B cell (primary cell): ENCODE results near the gene CYP2S1. TPM values are rescaled to one million over a fixed set of nuclear protein-coding genes. Genes with fewer than 3 reads are reported as not detected.
"Not testable (repeated sequence)": the region's sequence is repeated elsewhere in the genome, so short reads cannot be mapped to it uniquely, and the experiment has no call there.

Experiments used
- ATAC-seq: fragments of 200-7000 bp; cut with Tn5 transposase; one replicate; pipeline ENCODE4 v1.10.0; 2021; ENCODE audit warnings: low read depth, mild to moderate bottlenecking, moderate number of reproducible peaks, moderate library complexity
- CTCF ChIA-PET: fragments of 350-600 bp; sonication (Branson Sonifier 250); formaldehyde crosslinking; loops from one replicate; lab custom pipeline; 2021; ENCODE audit warnings: antibody characterized with exemption, inconsistent platforms; lab: Charles Lee
- POLR2A ChIA-PET: fragments of 350-600 bp; sonication (Branson Sonifier 250); formaldehyde crosslinking; loops from one replicate; lab custom pipeline; 2021; ENCODE audit warnings: antibody characterized with exemption; lab: Charles Lee
- DNase-seq: peaks from one replicate; pipeline ENCODE4 v3.0.0; 2013
- H2AFZ ChIP-seq: 2 replicates; pipeline ENCODE4 v1.6.1; 2012; ENCODE audit warnings: mild to moderate bottlenecking, low read depth, low read length; ENCODE audit not compliant: insufficient read depth, poor library complexity, severe bottlenecking
- H3K27ac ChIP-seq, 2 donors: 1 replicate in 1 of 2; 2 replicates in 1 of 2; pipeline ENCODE4 v1.5.1; 2012 to 2013; ENCODE audit warnings: low read length in 2 of 2, mild to moderate bottlenecking in 2 of 2, moderate library complexity in 1 of 2
- H3K27me3 ChIP-seq, 4 experiments: fragments of 200-600 bp in 1 of 4; sonication (generic) in 1 of 4; replicated peaks in 1 of 4; 1 replicate in 2 of 4; 2 replicates in 2 of 4; pipeline versions ENCODE4 v1.6.1 to v1.7.0; 2013 to 2016; ENCODE audit warnings: low read length in 3 of 4, mild to moderate bottlenecking in 2 of 4, mixed read lengths in 1 of 4, moderate library complexity in 1 of 4; ENCODE audit not compliant: insufficient read depth in 4 of 4, control insufficient read depth in 3 of 4; ENCODE audit errors: control extremely low read depth in 1 of 4
- H3K36me3 ChIP-seq, 2 experiments: replicated peaks in 1 of 2; 1 replicate in 1 of 2; 2 replicates in 1 of 2; pipeline versions ENCODE4 v1.6.1 to v1.7.1; 2013; ENCODE audit warnings: low read length in 1 of 2; ENCODE audit not compliant: insufficient read depth in 2 of 2, control insufficient read depth in 1 of 2; ENCODE audit errors: control extremely low read depth in 1 of 2, extremely low read depth in 1 of 2
- H3K4me1 ChIP-seq, 2 donors: fragments of 200-600 bp in 1 of 2; sonication (generic) in 1 of 2; 1 replicate in 1 of 2; 2 replicates in 1 of 2; pipeline versions ENCODE4 v1.5.1 to v1.6.1; 2013 to 2017; ENCODE audit warnings: low read length in 2 of 2; ENCODE audit not compliant: control insufficient read depth in 2 of 2, insufficient read depth in 2 of 2
- H3K4me2 ChIP-seq: replicated peaks from 2 replicates; pipeline ENCODE3; 2012; ENCODE audit warnings: mild to moderate bottlenecking, low read depth, low read length; ENCODE audit not compliant: poor library complexity, severe bottlenecking
- H3K4me3 ChIP-seq, 5 experiments: fragments of 200-600 bp in 1 of 5; sonication (generic) in 1 of 5; 1 replicate in 3 of 5; 2 replicates in 2 of 5; pipeline versions ENCODE4 v1.5.1 to v1.7.0; 2011 to 2016; ENCODE audit warnings: low read length in 4 of 5, mild to moderate bottlenecking in 4 of 5, low read depth in 2 of 5, control low read depth in 1 of 5, moderate library complexity in 1 of 5; ENCODE audit not compliant: insufficient read depth in 1 of 5; ENCODE audit errors: control extremely low read depth in 1 of 5, extremely low read depth in 1 of 5
- H3K79me2 ChIP-seq: fragments of 200-600 bp; sonication (generic); one replicate; pipeline ENCODE4 v1.6.0; 2016; ENCODE audit warnings: low read length; ENCODE audit not compliant: control insufficient read depth, insufficient read depth
- H3K9ac ChIP-seq: fragments of 200-600 bp; sonication (generic); 2 replicates; pipeline ENCODE4 v1.6.1; 2017; ENCODE audit warnings: mild to moderate bottlenecking, low read length, moderate library complexity
- H3K9me3 ChIP-seq, 3 donors: one replicate each; pipeline versions ENCODE4 v1.6.1 to v1.7.1; 2013; ENCODE audit warnings: low read length in 2 of 3; ENCODE audit not compliant: control insufficient read depth in 2 of 3, insufficient read depth in 1 of 3; ENCODE audit errors: control extremely low read depth in 1 of 3
- H4K20me1 ChIP-seq: 2 replicates; pipeline ENCODE4 v1.6.0; 2012; ENCODE audit warnings: mild to moderate bottlenecking, low read length; ENCODE audit not compliant: insufficient read depth, control insufficient read depth, poor library complexity, severe bottlenecking
- H3K27ac Mint-ChIP-seq: one replicate; pipeline ENCODE4 v1.8.0; 2021; ENCODE audit warnings: mixed read lengths
- H3K27me3 Mint-ChIP-seq: one replicate; pipeline ENCODE4 v1.8.0; 2021; ENCODE audit warnings: mixed read lengths
- H3K4me1 Mint-ChIP-seq: one replicate; pipeline ENCODE4 v1.8.0; 2021; ENCODE audit warnings: mixed read lengths
- H3K4me3 Mint-ChIP-seq: one replicate; pipeline ENCODE4 v1.8.0; 2021; ENCODE audit warnings: mixed read lengths
- H3K9me3 Mint-ChIP-seq: one replicate; pipeline ENCODE4 v1.8.0; 2022; ENCODE audit warnings: mixed read lengths; ENCODE audit not compliant: insufficient read depth
- CTCF ChIP-seq: fragments of 200-600 bp; IDR thresholded peaks from one replicate; pipeline ENCODE4 v1.8.0; 2022; ENCODE audit warnings: antibody characterized with exemption, mild to moderate bottlenecking
- EZH2 ChIP-seq: IDR thresholded peaks from 2 replicates; pipeline ENCODE4 v1.6.1; 2012; ENCODE audit warnings: borderline replicate concordance, low read depth, mild to moderate bottlenecking, moderate library complexity, low read length; ENCODE audit not compliant: insufficient read depth, poor library complexity, severe bottlenecking
- WGBS: methylation state at CpG from one replicate; pipeline ENCODE4 v1.1.5; 2013; ENCODE audit warnings: missing lambda C conversion rate; ENCODE audit not compliant: insufficient coverage; 5-methylcytosine and 5-hydroxymethylcytosine counted together
- intact Hi-C: fragments of 100-400 bp; cut with micrococcal nuclease; formaldehyde crosslinking; loops from one replicate; pipeline ENCODE4 v1.10.0; 2022
- polyA plus RNA-seq: library from polyadenylated mRNA; depleted of rRNA; stranded (reverse); fragments of >200 nt; gene quantifications from 2 replicates; pipeline ENCODE4 v1.2.3, GENCODE V29; 2012
- total RNA-seq, 2 donors: library from RNA; stranded (reverse); fragments of 120-200 nt in 1 of 2; gene quantifications; 1 replicate in 1 of 2; 2 replicates in 1 of 2; pipeline versions ENCODE4 v1.2.3 to v1.2.4, GENCODE V29; 2013 to 2022

CYP2S1 gene
- total and polyA plus RNA-seq, 2 donors (not counting 1 experiment from before 2014, with no cell fraction given), result 0.09 TPM; not detected in 1

DNA sequence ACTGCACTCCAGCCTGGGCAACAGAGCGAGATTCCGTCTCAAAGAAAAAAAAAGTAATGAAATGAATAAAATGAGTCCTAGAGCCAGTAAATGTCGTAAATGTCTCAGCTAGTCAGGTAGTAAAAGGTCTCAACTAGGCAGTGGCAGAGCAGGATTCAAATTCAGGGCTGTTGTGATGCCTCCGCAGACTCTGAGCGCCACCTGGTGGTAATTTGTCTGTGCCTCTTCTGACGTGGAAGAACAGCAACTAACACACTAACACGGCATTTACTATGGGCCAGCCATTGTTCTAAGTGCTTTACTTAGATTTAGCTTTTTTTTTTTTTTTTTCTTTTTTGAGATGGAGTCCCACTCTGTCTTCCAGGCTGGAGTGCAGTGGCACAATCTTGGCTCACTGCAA is 48.6 kb upstream of the CYP2S1 start:
- peaks cover 0 to 4% (median 3%) of the 10 kb centered on the region in 4 experiments for H3K27me3 ChIP-seq
- ATAC-seq (peak; percentile 86), DNase-seq (peak; percentile 83)
- H3K4me1 Mint-ChIP-seq, result no peaks in the 10 kb centered on the region
- no peak overlapping the region for H3K4me3 ChIP-seq
- WGBS, result 55% methylated on average over 3 of the region's 7 CpGs
- H3K4me3 Mint-ChIP-seq, result no peak overlapping the region
- no peak overlapping the region for H3K27ac Mint-ChIP-seq
- intact Hi-C loops, result loop anchor here (1.0 kb wide), 1 partner anchor 17 kb away; no protein-coding TSS in a partner anchor
- H3K27ac ChIP-seq, result no peak overlapping the region
- ChIA-PET POLR2A (interaction anchor here (0.6 to 0.7 kb wide), 2 partner anchors 152 to 256 kb away, joined by 3 read pairs; no protein-coding TSS in a partner anchor), CTCF (interaction anchor here (0.6 to 3.7 kb wide), 19 partner anchors 11 to 991 kb away, joined by 3 to 38 read pairs (median 3); no protein-coding TSS in a partner anchor)
- H3K9ac ChIP-seq, result no peak overlapping the region
- no peaks in the 10 kb centered on the region for H3K79me2 ChIP-seq
- H3K27me3 Mint-ChIP-seq, result peaks cover 18% of the 10 kb centered on the region
- no peaks in the 10 kb centered on the region for H3K9me3 Mint-ChIP-seq
- no peaks in the 10 kb centered on the region for H3K4me1 ChIP-seq
- H3K9me3 ChIP-seq, result no peaks in the 10 kb centered on the region
- no peaks in the 10 kb centered on the region for H4K20me1 ChIP-seq
- H3K36me3 ChIP-seq, result no peaks in the 10 kb centered on the region
- TF ChIP-seq EZH2 (no peak), CTCF (peak; percentile 79)
- no peak overlapping the region for H2AFZ ChIP-seq
- H3K4me2 ChIP-seq, result no peak overlapping the region

DNA sequence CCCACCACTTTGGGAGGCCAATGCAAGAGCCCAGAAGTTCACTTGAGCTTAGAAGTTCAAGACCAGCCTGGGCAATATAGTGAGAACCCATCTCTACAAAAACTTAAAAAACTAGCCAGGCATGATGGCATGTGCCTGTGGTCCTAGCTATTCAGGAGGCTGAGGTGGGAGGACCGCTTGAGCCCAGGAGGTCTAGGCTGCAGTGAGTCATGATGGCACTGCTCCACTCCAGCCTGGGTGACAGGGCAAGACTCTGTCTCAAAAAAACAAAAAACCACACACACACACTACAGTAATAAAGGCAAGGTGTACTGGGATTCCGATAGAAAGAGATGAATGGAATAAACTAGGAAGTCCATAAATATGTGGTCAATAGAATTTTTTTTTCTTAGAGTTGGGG is 43.2 kb upstream of the CYP2S1 start:
- DNase-seq (no peak), ATAC-seq (no peak)
- H3K9me3 ChIP-seq, result no peaks in the 10 kb centered on the region
- TF ChIP-seq EZH2, result no peak
- no peak for TF ChIP-seq CTCF
- Mint-ChIP-seq H3K4me1 (no peaks in the 10 kb centered on the region), H3K9me3 (no peaks in the 10 kb centered on the region), H3K27ac (no peak overlapping the region), H3K27me3 (peaks cover 27% of the 10 kb centered on the region), H3K4me3 (no peak overlapping the region)
- no peak overlapping the region for H2AFZ ChIP-seq
- no peak overlapping the region for H3K4me2 ChIP-seq
- H3K4me1 ChIP-seq, result no peaks in the 10 kb centered on the region
- no peak overlapping the region for H3K4me3 ChIP-seq
- ChIA-PET POLR2A (no interaction called here), CTCF (interaction anchor here (1.2 kb wide), 1 partner anchor 486 kb away, joined by 3 read pairs; no protein-coding TSS in a partner anchor)
- H3K27me3 ChIP-seq, result peaks cover 0 to 4% (median 3%) of the 10 kb centered on the region in 4 experiments
- no peak overlapping the region for H3K9ac ChIP-seq
- intact Hi-C loops, result no loop called here
- no peak overlapping the region for H3K27ac ChIP-seq
- no peaks in the 10 kb centered on the region for H3K79me2 ChIP-seq
- WGBS, result 100% methylated on average over 1 of the region's 2 CpGs
- H4K20me1 ChIP-seq, result no peaks in the 10 kb centered on the region
- H3K36me3 ChIP-seq, result no peaks in the 10 kb centered on the region

GRCh38 chr19:41150986-41151385 is 42.0 kb upstream of the CYP2S1 start:
- H3K4me1 ChIP-seq, H3K4me3 ChIP-seq, H3K9ac ChIP-seq, H3K27me3 ChIP-seq, H3K27ac ChIP-seq, H4K20me1 ChIP-seq, H3K79me2 ChIP-seq, H3K9me3 Mint-ChIP-seq, H3K36me3 ChIP-seq, H2AFZ ChIP-seq, H3K27ac Mint-ChIP-seq, DNase-seq, H3K9me3 ChIP-seq, ATAC-seq, intact Hi-C loops, H3K4me3 Mint-ChIP-seq, POLR2A ChIA-PET, H3K4me1 Mint-ChIP-seq, H3K4me2 ChIP-seq: not testable (repeated sequence)
- CTCF ChIA-PET, result interaction anchor here (0.7 kb wide), 1 partner anchor 171 kb away, joined by 3 read pairs; no protein-coding TSS in a partner anchor
- 87% methylated on average over 4 of the region's 7 CpGs for WGBS
- H3K27me3 Mint-ChIP-seq, result peaks cover 23% of the 10 kb centered on the region
